ENCODE results near the gene SLC8A3.

SLC8A3 gene

GRCh38 chr14:70130482-70130881 is 58.3 kb downstream of the SLC8A3 start:
- H3K36me3 ChIP-seq (ENCODE audit: insufficient read depth, low read length) = no peaks in the 10 kb centered on the region
- H2AFZ ChIP-seq (ENCODE audit: low read length) = no peak overlapping the region
- no peaks in the 10 kb centered on the region for H3K79me2 ChIP-seq (ENCODE audit: insufficient read depth, low read length)
- H3K9me2 ChIP-seq (ENCODE audit: low read depth, low read length) = no peaks in the 10 kb centered on the region
- H3K4me3 ChIP-seq (ENCODE audit: low read depth, low read length, poor library complexity, severe bottlenecking) = no peak overlapping the region
- H3K27me3 ChIP-seq (ENCODE audit: insufficient read depth, low read length) = no peaks in the 10 kb centered on the region
- no peaks in the 10 kb centered on the region for H3K4me1 ChIP-seq (ENCODE audit: insufficient read depth, low read length, severe bottlenecking)
- no peak overlapping the region for H3K4me2 ChIP-seq (ENCODE audit: low read length)
- H4K20me1 ChIP-seq (ENCODE audit: insufficient read depth, low read length) = no peaks in the 10 kb centered on the region
- no peaks in the 10 kb centered on the region for H3F3A ChIP-seq (ENCODE audit: insufficient read depth, low read length)
- H3K27ac ChIP-seq (ENCODE audit: low read depth, low read length, poor library complexity, severe bottlenecking) = no peak overlapping the region
- no peak for TF ChIP-seq CTCF (IDR thresholded peaks at IDR 0.05; ENCODE audit: low read length)
- no peak for TF ChIP-seq EZH2 (IDR thresholded peaks at IDR 0.05; ENCODE audit: borderline replicate concordance, low read length)
- no peak overlapping the region for H3K9ac ChIP-seq (ENCODE audit: low read length)
- H3K9me3 ChIP-seq (ENCODE audit: low read length) = no peaks in the 10 kb centered on the region

GRCh38 chr14:70127186-70127585 is 61.6 kb downstream of the SLC8A3 start:
- TF ChIP-seq EZH2 (IDR thresholded peaks at IDR 0.05; ENCODE audit: borderline replicate concordance, low read length) (no peak), CTCF (IDR thresholded peaks at IDR 0.05; ENCODE audit: low read length) (no peak)
- no peaks in the 10 kb centered on the region for H3F3A ChIP-seq (ENCODE audit: insufficient read depth, low read length)
- H3K27ac ChIP-seq (ENCODE audit: low read depth, low read length, poor library complexity, severe bottlenecking) = no peak overlapping the region
- H3K9me3 ChIP-seq (ENCODE audit: low read length) = no peaks in the 10 kb centered on the region
- no peak overlapping the region for H3K4me2 ChIP-seq (ENCODE audit: low read length)
- H3K9ac ChIP-seq (ENCODE audit: low read length) = no peak overlapping the region
- H3K4me1 ChIP-seq (ENCODE audit: insufficient read depth, low read length, severe bottlenecking) = no peaks in the 10 kb centered on the region
- no peaks in the 10 kb centered on the region for H4K20me1 ChIP-seq (ENCODE audit: insufficient read depth, low read length)
- no peak overlapping the region for H3K4me3 ChIP-seq (ENCODE audit: low read depth, low read length, poor library complexity, severe bottlenecking)
- no peaks in the 10 kb centered on the region for H3K36me3 ChIP-seq (ENCODE audit: insufficient read depth, low read length)
- no peaks in the 10 kb centered on the region for H3K9me2 ChIP-seq (ENCODE audit: low read depth, low read length)
- no peaks in the 10 kb centered on the region for H3K79me2 ChIP-seq (ENCODE audit: insufficient read depth, low read length)
- no peaks in the 10 kb centered on the region for H3K27me3 ChIP-seq (ENCODE audit: insufficient read depth, low read length)
- no peak overlapping the region for H2AFZ ChIP-seq (ENCODE audit: low read length)

GRCh38 chr14:70123796-70124195 is 65.0 kb downstream of the SLC8A3 start:
- Histone ChIP-seq H3K27me3 (ENCODE audit: insufficient read depth, low read length) (no peaks in the 10 kb centered on the region), H3K9me2 (ENCODE audit: low read depth, low read length) (no peaks in the 10 kb centered on the region), H3K4me1 (ENCODE audit: insufficient read depth, low read length, severe bottlenecking) (no peaks in the 10 kb centered on the region), H4K20me1 (ENCODE audit: insufficient read depth, low read length) (no peaks in the 10 kb centered on the region), H3K4me2 (ENCODE audit: low read length) (no peak overlapping the region), H3K9ac (ENCODE audit: low read length) (no peak overlapping the region), H3K9me3 (ENCODE audit: low read length) (no peaks in the 10 kb centered on the region), H3K36me3 (ENCODE audit: insufficient read depth, low read length) (no peaks in the 10 kb centered on the region), H3K79me2 (ENCODE audit: insufficient read depth, low read length) (no peaks in the 10 kb centered on the region), H3F3A (ENCODE audit: insufficient read depth, low read length) (no peaks in the 10 kb centered on the region), H3K27ac (ENCODE audit: low read depth, low read length, poor library complexity, severe bottlenecking) (no peak overlapping the region), H3K4me3 (ENCODE audit: low read depth, low read length, poor library complexity, severe bottlenecking) (no peak overlapping the region), H2AFZ (ENCODE audit: low read length) (no peak overlapping the region)
- TF ChIP-seq EZH2 (IDR thresholded peaks at IDR 0.05; ENCODE audit: borderline replicate concordance, low read length) (no peak), CTCF (IDR thresholded peaks at IDR 0.05; ENCODE audit: low read length) (no peak)
